Activated CD4-positive, alpha-beta memory T cell treated with anti-CD3 and anti-CD28 coated beads for 36 hours (primary cell): ENCODE results near the gene PRKAA1. TPM values are rescaled to one million over a fixed set of nuclear protein-coding genes. Genes with fewer than 3 reads are reported as not detected.
"Not testable (repeated sequence)": the region's sequence is repeated elsewhere in the genome, so short reads cannot be mapped to it uniquely, and the experiment has no call there.

ENCODE experiments used
- CTCF ChIA-PET: fragments of 350-600 bp; sonication (Branson Sonifier 250); formaldehyde crosslinking; loops from one replicate; lab custom pipeline; 2021; ENCODE audit warnings: antibody characterized with exemption, inconsistent platforms; lab: Charles Lee
- POLR2A ChIA-PET: fragments of 350-600 bp; sonication (Branson Sonifier 250); formaldehyde crosslinking; loops from one replicate; lab custom pipeline; 2021; ENCODE audit warnings: antibody characterized with exemption; lab: Charles Lee
- DNase-seq: peaks from one replicate; pipeline ENCODE4 v3.0.0-alpha.2; 2020
- H3K27ac Mint-ChIP-seq: one replicate; pipeline ENCODE4 v1.8.0; 2021; ENCODE audit warnings: mixed read lengths
- H3K27me3 Mint-ChIP-seq: one replicate; pipeline ENCODE4 v1.8.0; 2021; ENCODE audit warnings: mixed read lengths
- H3K36me3 Mint-ChIP-seq: one replicate; pipeline ENCODE4 v1.8.0; 2021; ENCODE audit warnings: mixed read lengths
- H3K4me1 Mint-ChIP-seq: one replicate; pipeline ENCODE4 v1.8.0; 2021; ENCODE audit warnings: low read depth, mixed read lengths
- H3K4me3 Mint-ChIP-seq: one replicate; pipeline ENCODE4 v1.8.0; 2021; ENCODE audit warnings: mild to moderate bottlenecking, mixed read lengths
- H3K9me3 Mint-ChIP-seq: one replicate; pipeline ENCODE4 v1.8.0; 2021; ENCODE audit warnings: mixed read lengths
- intact Hi-C: fragments of 100-400 bp; cut with micrococcal nuclease; formaldehyde crosslinking; loops from one replicate; pipeline ENCODE4 v1.15.1; 2023
- total RNA-seq, 2 experiments: library from RNA; stranded (reverse); gene quantifications; one replicate each; pipeline ENCODE4 v1.2.3, GENCODE V29; 2021

PRKAA1 gene
- total RNA-seq, 2 experiments from 2014 or later: 54.4 to 55.6 TPM

DNA sequence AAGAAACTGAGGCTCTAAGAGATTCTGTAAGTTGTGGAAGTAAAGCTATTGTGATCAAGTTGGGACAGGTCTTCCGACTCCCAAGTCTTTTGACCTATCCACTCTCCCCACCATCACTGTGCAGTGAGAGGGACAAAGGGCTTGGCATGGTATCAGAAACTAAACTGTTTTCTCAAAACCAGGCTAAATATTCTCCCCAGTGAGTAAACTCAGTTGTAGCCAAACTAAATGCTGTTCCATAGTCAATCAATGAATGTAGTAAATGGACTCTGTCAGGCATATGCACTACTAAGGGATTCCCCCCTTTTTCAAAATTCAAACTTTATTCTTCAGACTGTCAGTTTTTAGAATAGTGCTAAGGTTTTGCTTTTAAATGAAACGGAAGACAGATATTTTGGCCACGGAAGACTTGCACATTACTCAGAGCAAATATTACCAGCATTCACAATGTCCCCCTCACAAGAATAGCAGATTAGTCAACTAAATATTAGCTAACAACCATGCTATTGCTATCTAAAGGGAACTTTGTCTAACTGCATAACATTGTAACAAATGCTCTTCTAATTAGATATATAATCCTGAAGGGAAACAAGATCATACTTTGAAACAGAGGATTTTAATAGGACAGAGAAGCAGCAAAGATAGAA is 7.1 kb downstream of the PRKAA1 start:
- Mint-ChIP-seq H3K4me3 (no peak overlapping the region), H3K27me3 (no peaks in the 10 kb centered on the region), H3K27ac (no peak overlapping the region), H3K4me1 (peaks cover 56% of the 10 kb centered on the region), H3K36me3 (peaks cover 23% of the 10 kb centered on the region), H3K9me3 (peaks cover 7% of the 10 kb centered on the region)
- no peak for DNase-seq
- intact Hi-C loops: no loop called here
- ChIA-PET CTCF (no interaction called here), POLR2A (interaction anchor here (1.0 kb wide), 1 partner anchor 32 kb away, joined by 3 read pairs; no protein-coding TSS in a partner anchor)

GRCh38 chr5:40788941-40789340 is 9.2 kb downstream of the PRKAA1 start:
- H3K36me3 Mint-ChIP-seq: peaks cover 14% of the 10 kb centered on the region
- CTCF ChIA-PET, H3K9me3 Mint-ChIP-seq, H3K27ac Mint-ChIP-seq, H3K27me3 Mint-ChIP-seq, H3K4me3 Mint-ChIP-seq, POLR2A ChIA-PET, DNase-seq, intact Hi-C loops: not testable (repeated sequence)
- H3K4me1 Mint-ChIP-seq: peaks cover 50% of the 10 kb centered on the region

GRCh38 chr5:40787986-40788385 is 10.2 kb downstream of the PRKAA1 start:
- Mint-ChIP-seq H3K27ac (no peak overlapping the region), H3K4me1 (peaks cover 44% of the 10 kb centered on the region)
- POLR2A ChIA-PET: no interaction called here

GRCh38 chr5:40786664-40787063 is 11.5 kb downstream of the PRKAA1 start:
- H3K36me3 Mint-ChIP-seq: peaks cover 14% of the 10 kb centered on the region
- CTCF ChIA-PET: interaction anchor here (1.1 kb wide), 1 partner anchor 1072 kb away, joined by 3 read pairs; no protein-coding TSS in a partner anchor
- H3K4me1 Mint-ChIP-seq: peaks cover 53% of the 10 kb centered on the region
- H3K4me3 Mint-ChIP-seq, H3K27me3 Mint-ChIP-seq, H3K9me3 Mint-ChIP-seq, H3K27ac Mint-ChIP-seq, intact Hi-C loops, POLR2A ChIA-PET, DNase-seq: not testable (repeated sequence)

More at GRCh38 chr5:40787986-40788385, 10.2 kb downstream of the PRKAA1 start:
- Mint-ChIP-seq H3K27me3 (no peaks in the 10 kb centered on the region), H3K4me3 (no peak overlapping the region), H3K9me3 (peaks cover 7% of the 10 kb centered on the region), H3K36me3 (peaks cover 14% of the 10 kb centered on the region)
- CTCF ChIA-PET: no interaction called here
- no peak for DNase-seq
- intact Hi-C loops: no loop called here

DNA sequence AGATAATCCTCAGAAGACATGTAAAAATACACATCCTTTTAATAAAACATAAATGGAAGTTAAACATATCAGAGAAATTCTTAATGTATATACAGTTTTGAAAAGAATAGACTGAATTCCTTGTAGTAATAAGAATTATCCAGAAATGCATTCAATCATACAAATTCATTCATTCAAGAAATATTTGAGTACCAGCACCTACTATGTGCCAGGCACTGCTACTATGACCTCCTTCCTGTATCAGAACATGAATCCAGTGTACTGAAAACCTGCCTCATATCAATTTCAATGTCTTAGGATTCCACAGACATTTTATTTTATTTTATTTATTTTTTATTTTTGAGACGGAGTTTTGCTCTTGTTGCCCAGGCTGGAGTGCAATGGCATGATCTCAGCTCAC is 13.3 kb downstream of the PRKAA1 start:
- intact Hi-C loops: no loop called here
- no peak overlapping the region for H3K4me3 Mint-ChIP-seq
- peaks cover 51% of the 10 kb centered on the region for H3K4me1 Mint-ChIP-seq
- CTCF ChIA-PET: no interaction called here
- DNase-seq: no peak
- H3K27me3 Mint-ChIP-seq: no peaks in the 10 kb centered on the region
- H3K27ac Mint-ChIP-seq: no peak overlapping the region
- POLR2A ChIA-PET: no interaction called here
- H3K9me3 Mint-ChIP-seq: peaks cover 7% of the 10 kb centered on the region
- H3K36me3 Mint-ChIP-seq: peaks cover 14% of the 10 kb centered on the region

DNA sequence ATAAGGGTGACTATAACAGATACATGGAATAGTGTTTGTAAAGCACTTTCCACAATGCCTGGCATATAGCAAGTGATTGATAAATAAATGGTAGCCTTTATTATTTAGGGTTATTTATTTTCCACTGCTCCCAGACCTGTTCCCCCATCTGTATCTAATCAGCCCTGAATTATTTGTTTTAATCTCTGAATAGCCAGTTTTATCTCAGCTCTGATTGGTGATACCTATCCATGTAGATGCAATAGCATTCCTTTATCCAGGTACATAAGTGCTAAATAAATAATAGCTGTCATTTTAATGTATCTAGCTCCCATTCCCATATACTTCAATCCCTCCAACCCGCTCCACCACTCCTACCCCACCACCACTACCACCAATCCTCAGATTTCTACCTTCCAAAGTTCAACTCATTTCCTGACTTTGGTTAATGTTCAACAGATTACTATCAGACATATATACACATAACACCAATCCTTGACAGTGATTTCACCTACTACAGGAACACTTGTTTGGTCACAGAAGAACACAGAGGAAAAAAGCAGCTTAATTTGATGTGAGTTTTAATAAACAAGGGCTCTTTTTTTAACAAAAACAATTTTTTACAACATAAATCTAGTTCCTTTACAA is 14.0 kb downstream of the PRKAA1 start:
- ChIA-PET CTCF (interaction anchor here (0.5 kb wide), 1 partner anchor 433 kb away, joined by 3 read pairs; no protein-coding TSS in a partner anchor), POLR2A (no interaction called here)
- Mint-ChIP-seq H3K4me1 (peaks cover 51% of the 10 kb centered on the region), H3K27me3 (no peaks in the 10 kb centered on the region), H3K27ac (no peak overlapping the region), H3K4me3 (no peak overlapping the region), H3K9me3 (peaks cover 7% of the 10 kb centered on the region), H3K36me3 (peaks cover 14% of the 10 kb centered on the region)
- no peak for DNase-seq
- intact Hi-C loops: no loop called here

- intact Hi-C loops: no loop called here
- peaks cover 7% of the 10 kb centered on the region for H3K36me3 Mint-ChIP-seq
- H3K27ac Mint-ChIP-seq: no peak overlapping the region
- ChIA-PET CTCF (interaction anchor here (0.6 kb wide), 1 partner anchor 822 kb away, joined by 3 read pairs; no protein-coding TSS in a partner anchor), POLR2A (no interaction called here)
- H3K4me3 Mint-ChIP-seq: no peak overlapping the region
- H3K27me3 Mint-ChIP-seq: no peaks in the 10 kb centered on the region
- H3K9me3 Mint-ChIP-seq: no peaks in the 10 kb centered on the region
- peaks cover 47% of the 10 kb centered on the region for H3K4me1 Mint-ChIP-seq
- DNase-seq: no peak
These were observed 16.2 kb downstream of the PRKAA1 start for GRCh38 chr5:40781843-40782409.

GRCh38 chr5:40780858-40781257 is 17.3 kb downstream of the PRKAA1 start:
- no peak for DNase-seq
- ChIA-PET POLR2A (interaction anchor here (1.0 kb wide), 1 partner anchor 33 kb away, joined by 3 read pairs; no protein-coding TSS in a partner anchor), CTCF (no interaction called here)
- H3K4me1 Mint-ChIP-seq: peaks cover 54% of the 10 kb centered on the region
- no peak overlapping the region for H3K4me3 Mint-ChIP-seq
- H3K27ac Mint-ChIP-seq: no peak overlapping the region
- peaks cover 9% of the 10 kb centered on the region for H3K36me3 Mint-ChIP-seq
- intact Hi-C loops: no loop called here
- H3K9me3 Mint-ChIP-seq: no peaks in the 10 kb centered on the region
- no peaks in the 10 kb centered on the region for H3K27me3 Mint-ChIP-seq

GRCh38 chr5:40780199-40780598 is 18.0 kb downstream of the PRKAA1 start:
- intact Hi-C loops: no loop called here
- ChIA-PET CTCF (no interaction called here), POLR2A (interaction anchor here (1.0 kb wide), 1 partner anchor 34 kb away, joined by 3 read pairs; no protein-coding TSS in a partner anchor)
- Mint-ChIP-seq H3K4me1 (peaks cover 52% of the 10 kb centered on the region), H3K36me3 (peaks cover 7% of the 10 kb centered on the region), H3K27ac (no peak overlapping the region), H3K9me3 (no peaks in the 10 kb centered on the region), H3K27me3 (no peaks in the 10 kb centered on the region), H3K4me3 (no peak overlapping the region)
- DNase-seq: no peak

DNA sequence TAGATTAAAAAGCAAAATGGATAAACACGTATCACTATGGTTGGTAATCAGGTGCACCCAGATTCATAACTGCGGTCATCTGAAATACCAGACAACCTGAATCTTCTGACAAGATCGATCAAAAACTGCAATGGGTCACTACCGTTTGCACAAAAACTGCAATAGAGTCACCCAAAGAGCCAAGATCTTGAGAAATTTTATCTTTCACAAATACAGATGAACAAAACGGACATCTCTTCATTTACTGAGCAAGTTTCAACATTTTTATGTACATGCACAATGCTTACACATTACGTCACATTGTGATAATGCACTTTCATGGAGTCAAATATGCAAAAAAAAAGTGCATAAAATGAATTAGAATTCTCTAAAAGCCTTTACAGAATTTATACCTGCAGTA is 18.6 kb downstream of the PRKAA1 start:
- intact Hi-C loops: no loop called here
- H3K36me3 Mint-ChIP-seq: peaks cover 9% of the 10 kb centered on the region
- CTCF ChIA-PET: no interaction called here
- no peaks in the 10 kb centered on the region for H3K27me3 Mint-ChIP-seq
- no peak for DNase-seq
- peaks cover 50% of the 10 kb centered on the region for H3K4me1 Mint-ChIP-seq
- no peak overlapping the region for H3K27ac Mint-ChIP-seq
- H3K9me3 Mint-ChIP-seq: no peaks in the 10 kb centered on the region
- H3K4me3 Mint-ChIP-seq: no peak overlapping the region
- POLR2A ChIA-PET: no interaction called here

GRCh38 chr5:40778133-40778532 is 20.0 kb downstream of the PRKAA1 start:
- Mint-ChIP-seq H3K36me3 (peaks cover 10% of the 10 kb centered on the region), H3K27me3 (no peaks in the 10 kb centered on the region), H3K4me3 (no peak overlapping the region), H3K9me3 (no peaks in the 10 kb centered on the region), H3K4me1 (peaks cover 43% of the 10 kb centered on the region), H3K27ac (no peak overlapping the region)
- ChIA-PET CTCF (interaction anchor here (2.0 kb wide), 1 partner anchor 22 kb away, joined by 5 read pairs; the partner anchor contains the start of gene TTC33), POLR2A (no interaction called here)
- DNase-seq: no peak
- intact Hi-C loops: no loop called here

- POLR2A ChIA-PET: interaction anchor here (1.0 kb wide), 2 partner anchors 21 to 99 kb away, joined by 3 read pairs; no protein-coding TSS in a partner anchor
- peaks cover 33% of the 10 kb centered on the region for H3K4me1 Mint-ChIP-seq
- H3K27me3 Mint-ChIP-seq: no peaks in the 10 kb centered on the region
These were observed 21.6 kb downstream of the PRKAA1 start for GRCh38 chr5:40776658-40776977.

More at GRCh38 chr5:40776658-40776977, 21.6 kb downstream of the PRKAA1 start:
- Mint-ChIP-seq H3K4me3 (no peak overlapping the region), H3K36me3 (peaks cover 14% of the 10 kb centered on the region), H3K27ac (peak overlapping the region; percentile 80), H3K9me3 (no peaks in the 10 kb centered on the region)
- no peak for DNase-seq
- intact Hi-C loops: loop anchor here (1.0 kb wide), 1 partner anchor 20 kb away; no protein-coding TSS in a partner anchor
- CTCF ChIA-PET: interaction anchor here (2.0 kb wide), 1 partner anchor 21 kb away, joined by 5 read pairs; the partner anchor contains the start of gene TTC33
